HepG2 (cell line): ENCODE measurements around the gene PRMT7. TPM values are rescaled to one million over a fixed set of nuclear protein-coding genes. Genes with fewer than 3 reads are reported as not detected.

ENCODE experiments used
- CSRNP2 ChIP-seq: sonication (generic); formaldehyde crosslinking; conservative IDR thresholded peaks from 2 replicates; pipeline ENCODE4 v1.8.0; 2022; ENCODE audit warnings: low read depth, missing genetic modification reagents
- DZIP1 ChIP-seq: sonication (generic); formaldehyde crosslinking; IDR thresholded peaks from 2 replicates; pipeline ENCODE4 v1.5.0; 2020; ENCODE audit warnings: mild to moderate bottlenecking, missing genetic modification reagents
- FOXJ3 ChIP-seq: sonication (generic); formaldehyde crosslinking; IDR thresholded peaks from 2 replicates; pipeline ENCODE4 v1.4.0; 2020; ENCODE audit warnings: missing genetic modification reagents, mild to moderate bottlenecking, borderline replicate concordance
- HMGXB4 ChIP-seq, 2 experiments: sonication (generic) in 1 of 2; formaldehyde crosslinking in 1 of 2; IDR thresholded peaks; 2 replicates each; pipeline versions ENCODE4 v1.4.0 to v1.6.1; 2018 to 2020; ENCODE audit warnings: missing genetic modification reagents in 2 of 2, borderline replicate concordance in 1 of 2, low read depth in 1 of 2, mild to moderate bottlenecking in 1 of 2, missing biosample characterization in 1 of 2
- JARID2 ChIP-seq: sonication (generic); formaldehyde crosslinking; IDR thresholded peaks from 2 replicates; pipeline ENCODE4 v1.8.1; 2023; ENCODE audit warnings: missing genetic modification reagents, inconsistent platforms; ENCODE audit not compliant: insufficient replicate concordance
- KLF12 ChIP-seq: sonication (generic); formaldehyde crosslinking; IDR thresholded peaks from 2 replicates; pipeline ENCODE4 v1.4.0; 2020; ENCODE audit warnings: missing genetic modification reagents, borderline replicate concordance
- NR2F6 ChIP-seq, 2 experiments: IDR thresholded peaks; 2 replicates each; pipeline ENCODE4 v1.6.1; 2016; ENCODE audit warnings: antibody characterized with exemption in 1 of 2, mild to moderate bottlenecking in 1 of 2
- PPARG ChIP-seq: conservative IDR thresholded peaks from 2 replicates; pipeline ENCODE4 v1.6.1; 2016; ENCODE audit warnings: missing biosample characterization, missing genetic modification reagents
- SMC3 ChIP-seq: IDR thresholded peaks from 2 replicates; pipeline ENCODE4 v1.6.1; 2011; ENCODE audit warnings: low read length, improper control_type of control experiment
- SOX5 ChIP-seq: IDR thresholded peaks from 2 replicates; pipeline ENCODE4 v1.6.1; 2016; ENCODE audit warnings: borderline replicate concordance
- TIGD3 ChIP-seq: sonication (generic); formaldehyde crosslinking; IDR thresholded peaks from 2 replicates; pipeline ENCODE4 v1.5.1; 2020; ENCODE audit warnings: mild to moderate bottlenecking, missing genetic modification reagents, borderline replicate concordance
- ZNF121 ChIP-seq: sonication (generic); formaldehyde crosslinking; IDR thresholded peaks from 2 replicates; pipeline ENCODE4 v1.5.0; 2020; ENCODE audit warnings: mild to moderate bottlenecking, missing genetic modification reagents
- ZNF484 ChIP-seq: sonication (generic); formaldehyde crosslinking; IDR thresholded peaks from 2 replicates; pipeline ENCODE4 v1.5.1; 2020; ENCODE audit warnings: mild to moderate bottlenecking, low read depth, missing genetic modification reagents, borderline replicate concordance
- ZNF784 ChIP-seq: sonication (generic); formaldehyde crosslinking; IDR thresholded peaks from 2 replicates; pipeline ENCODE4 v1.5.1; 2020; ENCODE audit warnings: missing genetic modification reagents, mild to moderate bottlenecking, borderline replicate concordance
- ZNF883 ChIP-seq: sonication (generic); formaldehyde crosslinking; IDR thresholded peaks from 2 replicates; pipeline ENCODE4 v1.5.1; 2020; ENCODE audit warnings: mild to moderate bottlenecking, missing genetic modification reagents; ENCODE audit errors: not compliant biosample characterization
- ZSCAN20 ChIP-seq: sonication (generic); formaldehyde crosslinking; IDR thresholded peaks from 2 replicates; pipeline ENCODE4 v1.4.0; 2020; ENCODE audit warnings: missing genetic modification reagents, mild to moderate bottlenecking, borderline replicate concordance
- ZSCAN25 ChIP-seq: sonication (generic); formaldehyde crosslinking; IDR thresholded peaks from 2 replicates; pipeline ENCODE4 v1.8.0; 2022; ENCODE audit warnings: mild to moderate bottlenecking, missing genetic modification reagents
- polyA plus RNA-seq, 8 experiments: library from polyadenylated mRNA; depleted of rRNA in 3 of 8; stranded (reverse) in 7 of 8; unstranded in 1 of 8; fragments of >200 nt; fragmentation: Illumina TruSeq in 4 of 8; extraction: Trizol in 4 of 8; gene quantifications; 2 replicates each; pipeline versions ENCODE4 v1.2.1 to v1.2.3, GENCODE V29; 2011 to 2016; ENCODE audit warnings: low read depth in 4 of 8, missing spikeins in 1 of 8, mixed read lengths in 1 of 8; ENCODE audit not compliant: insufficient read depth in 1 of 8
- total RNA-seq, 5 experiments: library from RNA; depleted of rRNA; stranded (reverse); fragments of >200 nt; fragmentation: Illumina TruSeq; extraction: Trizol; gene quantifications; 2 replicates each; pipeline ENCODE4 v1.2.3, GENCODE V29; 2016; ENCODE audit warnings: low read depth in 1 of 5

Gene PRMT7
- total and polyA plus RNA-seq, 2 of the 13 experiments (the other 11 are each of a cell fraction or from before 2014, with no cell fraction given) = 47.5 to 55.0 TPM

GRCh38 chr16:68328151-68328859, 17.5 kb downstream of the PRMT7 start (continued):
- TF ChIP-seq HMGXB4 (CRISPR knock-in tag; IDR thresholded peaks at IDR 0.05; ENCODE audit: borderline replicate concordance in 1 of 2, low read depth in 1 of 2) = peak; percentile 72 to 85
- peak; percentile 69; the same call in 1 of the 2 replicates for TF ChIP-seq NR2F6 (IDR thresholded peaks at IDR 0.05)
- peak; percentile 68; the same call in 1 of the 2 replicates for TF ChIP-seq NR2F6 (CRISPR knock-in tag; IDR thresholded peaks at IDR 0.05)
- TF ChIP-seq ZSCAN20 (CRISPR knock-in tag) = no peak
- TF ChIP-seq PPARG = 0 out of 2 replicates have a peak, but pooled peaks have one; percentile 26
- no peak; the same call in 1 of the 2 replicates for TF ChIP-seq ZNF121 (CRISPR knock-in tag)
- TF ChIP-seq DZIP1 (CRISPR knock-in tag) = no peak
- TF ChIP-seq FOXJ3 (CRISPR knock-in tag) = no peak
- TF ChIP-seq CSRNP2 (CRISPR knock-in tag) = no peak
- TF ChIP-seq SOX5 (CRISPR knock-in tag) = peak; percentile 55; the same call in 1 of the 2 replicates
- 0 out of 2 replicates have a peak, but pooled peaks have one; percentile 22 for TF ChIP-seq ZNF784
- no peak for TF ChIP-seq ZNF484 (CRISPR knock-in tag)
- no peak for TF ChIP-seq TIGD3 (CRISPR knock-in tag)
- TF ChIP-seq ZNF883 = no peak
- no peak for TF ChIP-seq JARID2 (CRISPR knock-in tag)
- TF ChIP-seq SMC3 = peak; percentile 96
- 0 out of 2 replicates have a peak, but pooled peaks have one; percentile 22 for TF ChIP-seq ZSCAN25 (CRISPR knock-in tag)
- no peak for TF ChIP-seq KLF12 (CRISPR knock-in tag)
